ENCODE data around the gene RPH3AL.

Gene RPH3AL

GRCh38 chr17:193841-194806 is 158.5 kb downstream of the RPH3AL start:
- no peak for DNase-seq

GRCh38 chr17:193426-193810 is 159.2 kb downstream of the RPH3AL start:
- DNase-seq, result no peak

GRCh38 chr17:192666-193425 is 159.8 kb downstream of the RPH3AL start:
- no peak for DNase-seq

- no peak for DNase-seq
Measured at GRCh38 chr17:189444-189843, 163.2 kb downstream of the RPH3AL start.

GRCh38 chr17:187130-187529 is 165.5 kb downstream of the RPH3AL start:
- DNase-seq, result no peak

- no peak for DNase-seq
Measured at GRCh38 chr17:185445-186138, 167.0 kb downstream of the RPH3AL start.

GRCh38 chr17:183021-183420 is 169.6 kb downstream of the RPH3AL start:
- DNase-seq, result no peak

- DNase-seq, result no peak
Measured at GRCh38 chr17:182050-182751, 170.4 kb downstream of the RPH3AL start.

GRCh38 chr17:181245-182049 is 171.2 kb downstream of the RPH3AL start, which contains the start of gene DOC2B:
DOC2B (minus strand) TSS chr17:181650; CDS start chr17:181479, 171 bp downstream.
- DNase-seq, result no peak

GRCh38 chr17:180381-181244 is 172.0 kb downstream of the RPH3AL start:
- DNase-seq, result no peak

GRCh38 chr17:179781-180380 is 172.7 kb downstream of the RPH3AL start:
- no peak for DNase-seq

GRCh38 chr17:179066-179432 is 173.6 kb downstream of the RPH3AL start:
- no peak for DNase-seq

GRCh38 chr17:178292-179065 is 174.1 kb downstream of the RPH3AL start:
- no peak for DNase-seq

- DNase-seq, result no peak
Measured at GRCh38 chr17:177762-178161, 174.8 kb downstream of the RPH3AL start.

GRCh38 chr17:177155-177554 is 175.5 kb downstream of the RPH3AL start:
- no peak for DNase-seq

GRCh38 chr17:173166-173911 is 179.3 kb downstream of the RPH3AL start:
- DNase-seq, result no peak

- no peak for DNase-seq
Measured at GRCh38 chr17:172401-172800, 180.2 kb downstream of the RPH3AL start.

GRCh38 chr17:171871-172270 is 180.7 kb downstream of the RPH3AL start:
- DNase-seq, result no peak

All from kidney glomerular epithelial cell (primary cell).